ENCODE measurements around the gene C2CD4D. TPM values are rescaled to one million over a fixed set of nuclear protein-coding genes. Genes with fewer than 3 reads are reported as not detected.

The C2CD4D gene
- total and polyA plus RNA-seq, 2 of the 13 experiments (the other 11 are each of a cell fraction or from before 2014, with no cell fraction given), result not detected

DNA sequence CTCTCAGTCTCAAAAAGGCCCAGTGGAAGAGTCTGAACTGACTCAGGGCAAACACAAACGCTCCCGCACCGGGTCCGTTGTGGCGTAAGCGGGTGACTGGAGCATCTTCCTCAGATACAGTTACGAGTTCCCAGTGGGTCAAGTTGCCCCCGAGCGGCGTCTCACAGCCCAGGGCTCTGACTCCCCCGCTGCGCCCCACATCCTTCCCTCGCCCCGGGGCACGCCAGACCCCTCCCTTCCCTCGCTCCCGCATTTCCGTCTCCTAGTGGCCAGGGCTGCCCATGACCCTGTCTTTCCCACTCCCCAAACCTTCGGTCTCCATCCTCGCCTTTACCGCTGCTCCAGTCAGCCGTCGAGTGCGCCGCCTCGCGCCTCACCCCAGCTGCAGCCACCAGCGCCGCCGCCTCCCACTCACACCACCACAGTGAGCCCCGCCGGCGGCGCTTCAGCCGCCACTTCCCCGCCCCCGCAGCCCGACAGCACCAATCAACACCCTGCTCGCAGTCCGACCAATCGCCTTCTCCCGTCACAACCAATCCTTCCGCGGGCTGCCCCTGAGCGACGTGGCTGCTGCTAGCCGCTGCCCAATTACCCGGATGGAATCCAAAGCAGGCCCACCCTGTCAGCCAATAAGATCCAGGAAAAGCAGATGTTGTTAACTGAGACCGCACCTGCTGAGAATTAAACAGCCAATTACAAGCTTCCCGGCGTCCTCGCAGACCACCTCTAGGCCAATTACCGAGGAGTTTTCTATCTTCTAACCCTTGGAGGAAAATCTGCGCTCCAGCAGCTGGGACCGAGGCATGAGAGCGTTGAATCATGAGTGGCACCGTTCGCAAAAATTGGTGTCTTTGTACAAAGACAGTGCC lies 49.3 kb downstream of the C2CD4D start, which contains the start of gene TDRKH (continued):
- TF ChIP-seq SP140L (CRISPR knock-in tag; IDR thresholded peaks at IDR 0.05; ENCODE audit: borderline replicate concordance) (no peak), MTF1 (CRISPR knock-in tag; IDR thresholded peaks at IDR 0.05) (no peak), ZSCAN29 (CRISPR knock-in tag; conservative IDR thresholded peaks at IDR 0.05) (peak; percentile 74; the same call in 1 of the 2 replicates), GABPA (IDR thresholded peaks at IDR 0.05; ENCODE audit: low read depth, low read length) (no peak), GABPA (CRISPR knock-in tag; IDR thresholded peaks at IDR 0.05; ENCODE audit: low read depth) (no peak), CREM (IDR thresholded peaks at IDR 0.05) (peak; percentile 71), CREM (CRISPR knock-in tag; IDR thresholded peaks at IDR 0.05) (no peak), NAIF1 (CRISPR knock-in tag; IDR thresholded peaks at IDR 0.05; ENCODE audit: borderline replicate concordance) (no peak), SKI (IDR thresholded peaks at IDR 0.05; ENCODE audit: partially characterized antibody) (peak; percentile 73), FOXJ3 (CRISPR knock-in tag; IDR thresholded peaks at IDR 0.05; ENCODE audit: borderline replicate concordance) (no peak), PHF21A (CRISPR knock-in tag; IDR thresholded peaks at IDR 0.05) (peak; percentile 100)
- TF ChIP-seq, protein P1, sequence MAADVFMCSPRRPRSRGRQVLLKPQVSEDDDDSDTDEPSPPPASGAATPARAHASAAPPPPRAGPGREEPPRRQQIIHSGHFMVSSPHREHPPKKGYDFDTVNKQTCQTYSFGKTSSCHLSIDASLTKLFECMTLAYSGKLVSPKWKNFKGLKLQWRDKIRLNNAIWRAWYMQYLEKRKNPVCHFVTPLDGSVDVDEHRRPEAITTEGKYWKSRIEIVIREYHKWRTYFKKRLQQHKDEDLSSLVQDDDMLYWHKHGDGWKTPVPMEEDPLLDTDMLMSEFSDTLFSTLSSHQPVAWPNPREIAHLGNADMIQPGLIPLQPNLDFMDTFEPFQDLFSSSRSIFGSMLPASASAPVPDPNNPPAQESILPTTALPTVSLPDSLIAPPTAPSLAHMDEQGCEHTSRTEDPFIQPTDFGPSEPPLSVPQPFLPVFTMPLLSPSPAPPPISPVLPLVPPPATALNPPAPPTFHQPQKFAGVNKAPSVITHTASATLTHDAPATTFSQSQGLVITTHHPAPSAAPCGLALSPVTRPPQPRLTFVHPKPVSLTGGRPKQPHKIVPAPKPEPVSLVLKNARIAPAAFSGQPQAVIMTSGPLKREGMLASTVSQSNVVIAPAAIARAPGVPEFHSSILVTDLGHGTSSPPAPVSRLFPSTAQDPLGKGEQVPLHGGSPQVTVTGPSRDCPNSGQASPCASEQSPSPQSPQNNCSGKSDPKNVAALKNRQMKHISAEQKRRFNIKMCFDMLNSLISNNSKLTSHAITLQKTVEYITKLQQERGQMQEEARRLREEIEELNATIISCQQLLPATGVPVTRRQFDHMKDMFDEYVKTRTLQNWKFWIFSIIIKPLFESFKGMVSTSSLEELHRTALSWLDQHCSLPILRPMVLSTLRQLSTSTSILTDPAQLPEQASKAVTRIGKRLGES (CRISPR knock-in tag; IDR thresholded peaks at IDR 0.05; ENCODE audit: borderline replicate concordance), result no peak
- TF ChIP-seq, protein P2, sequence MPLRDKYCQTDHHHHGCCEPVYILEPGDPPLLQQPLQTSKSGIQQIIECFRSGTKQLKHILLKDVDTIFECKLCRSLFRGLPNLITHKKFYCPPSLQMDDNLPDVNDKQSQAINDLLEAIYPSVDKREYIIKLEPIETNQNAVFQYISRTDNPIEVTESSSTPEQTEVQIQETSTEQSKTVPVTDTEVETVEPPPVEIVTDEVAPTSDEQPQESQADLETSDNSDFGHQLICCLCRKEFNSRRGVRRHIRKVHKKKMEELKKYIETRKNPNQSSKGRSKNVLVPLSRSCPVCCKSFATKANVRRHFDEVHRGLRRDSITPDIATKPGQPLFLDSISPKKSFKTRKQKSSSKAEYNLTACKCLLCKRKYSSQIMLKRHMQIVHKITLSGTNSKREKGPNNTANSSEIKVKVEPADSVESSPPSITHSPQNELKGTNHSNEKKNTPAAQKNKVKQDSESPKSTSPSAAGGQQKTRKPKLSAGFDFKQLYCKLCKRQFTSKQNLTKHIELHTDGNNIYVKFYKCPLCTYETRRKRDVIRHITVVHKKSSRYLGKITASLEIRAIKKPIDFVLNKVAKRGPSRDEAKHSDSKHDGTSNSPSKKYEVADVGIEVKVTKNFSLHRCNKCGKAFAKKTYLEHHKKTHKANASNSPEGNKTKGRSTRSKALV (CRISPR knock-in tag; IDR thresholded peaks at IDR 0.05), result peak; percentile 39; the same call in 1 of the 2 replicates

Small RNAs within 50 kb of the gene (small RNA-seq; reads per million reads assigned to genes)
- gene RF00019 (ENCODE audit: insufficient read depth in 2 of 3, insufficient read length in 3 of 3, low read depth in 2 of 3, low replicate concordance in 1 of 3), result 0 reads per million in 3 experiments

Other genes with a start within 250 kb of the C2CD4D start
- 17.8 and 22.8 TPM in 2 replicates for gene SNX27, start 227.8 kb downstream of the C2CD4D start, total RNA-seq (2016; rRNA removed; fragmentation: Illumina TruSeq; extraction: Trizol)
- gene SNX27, start 227.8 kb downstream of the C2CD4D start, polyA plus RNA-seq (2011; rRNA removed), result 14.4 and 14.5 TPM in 2 replicates
- not detected in 2 replicates for gene CELF3, start 123.0 kb downstream of the C2CD4D start, total RNA-seq (2016; rRNA removed; fragmentation: Illumina TruSeq; extraction: Trizol)
- gene CELF3, start 123.0 kb downstream of the C2CD4D start, polyA plus RNA-seq (2011; rRNA removed), result not detected in 2 replicates
- gene RIIAD1, start 118.3 kb downstream of the C2CD4D start, total RNA-seq (2016; rRNA removed; fragmentation: Illumina TruSeq; extraction: Trizol), result not detected in 2 replicates
- gene RIIAD1, start 118.3 kb downstream of the C2CD4D start, polyA plus RNA-seq (2011; rRNA removed), result not detected in 2 replicates
- 107 and 119 TPM in 2 replicates for gene MRPL9, start 76.3 kb downstream of the C2CD4D start, total RNA-seq (2016; rRNA removed; fragmentation: Illumina TruSeq; extraction: Trizol)
- gene MRPL9, start 76.3 kb downstream of the C2CD4D start, polyA plus RNA-seq (2011; rRNA removed), result 64.3 and 72.1 TPM in 2 replicates
- gene TDRKH, start 49.3 kb downstream of the C2CD4D start, total RNA-seq (2016; rRNA removed; fragmentation: Illumina TruSeq; extraction: Trizol), result 5.4 and 5.6 TPM in 2 replicates
- 3.9 and 4.3 TPM in 2 replicates for gene TDRKH, start 49.3 kb downstream of the C2CD4D start, polyA plus RNA-seq (2011; rRNA removed)
- 0.02 TPM in 1 of 2 replicates, not detected in the other for gene LINGO4, start 34.4 kb downstream of the C2CD4D start, total RNA-seq (2016; rRNA removed; fragmentation: Illumina TruSeq; extraction: Trizol)
- gene LINGO4, start 34.4 kb downstream of the C2CD4D start, polyA plus RNA-seq (2011; rRNA removed), result 0.05 TPM in 2 replicates
- gene RORC, start 8.0 kb downstream of the C2CD4D start, total RNA-seq (2016; rRNA removed; fragmentation: Illumina TruSeq; extraction: Trizol), result 2.5 TPM in 2 replicates
- gene RORC, start 8.0 kb downstream of the C2CD4D start, polyA plus RNA-seq (2011; rRNA removed), result 6.5 and 9.3 TPM in 2 replicates
- not detected in 2 replicates for gene THEM5, start 13.9 kb upstream of the C2CD4D start, total RNA-seq (2016; rRNA removed; fragmentation: Illumina TruSeq; extraction: Trizol)
- gene THEM5, start 13.9 kb upstream of the C2CD4D start, polyA plus RNA-seq (2011; rRNA removed), result not detected in 2 replicates
- gene THEM4, start 69.7 kb upstream of the C2CD4D start, total RNA-seq (2016; rRNA removed; fragmentation: Illumina TruSeq; extraction: Trizol), result 10.9 and 12.8 TPM in 2 replicates
- 11.2 and 13.9 TPM in 2 replicates for gene THEM4, start 69.7 kb upstream of the C2CD4D start, polyA plus RNA-seq (2011; rRNA removed)
- gene S100A10, start 154.0 kb upstream of the C2CD4D start, total RNA-seq (2016; rRNA removed; fragmentation: Illumina TruSeq; extraction: Trizol), result 16.8 and 25.6 TPM in 2 replicates
- 21.2 and 28.7 TPM in 2 replicates for gene S100A10, start 154.0 kb upstream of the C2CD4D start, polyA plus RNA-seq (2011; rRNA removed)
- gene S100A11, start 197.2 kb upstream of the C2CD4D start, total RNA-seq (2016; rRNA removed; fragmentation: Illumina TruSeq; extraction: Trizol), result 5.9 and 6.6 TPM in 2 replicates
- gene S100A11, start 197.2 kb upstream of the C2CD4D start, polyA plus RNA-seq (2011; rRNA removed), result 32.5 and 34.4 TPM in 2 replicates
- gene TCHHL1, start 249.2 kb upstream of the C2CD4D start, total RNA-seq (2016; rRNA removed; fragmentation: Illumina TruSeq; extraction: Trizol), result not detected in 2 replicates
- gene TCHHL1, start 249.2 kb upstream of the C2CD4D start, polyA plus RNA-seq (2011; rRNA removed), result not detected in 2 replicates

Data from HepG2 (cell line).